CD4-positive, alpha-beta T cell treated with Interleukin-6 for 4 hours (primary cell): Measurements from ENCODE around the gene HSD17B7.
A peak's percentile ranks its signal among the peaks of the same experiment; 100 is the strongest.
"Not testable (repeated sequence)": the region's sequence is repeated elsewhere in the genome, so short reads cannot be mapped to it uniquely, and the experiment has no call there.

Experiments used
- DNase-seq: peaks from one replicate; pipeline ENCODE4 v3.0.0-alpha.2; 2020; ENCODE audit warnings: mixed read lengths

Gene HSD17B7, protein sequence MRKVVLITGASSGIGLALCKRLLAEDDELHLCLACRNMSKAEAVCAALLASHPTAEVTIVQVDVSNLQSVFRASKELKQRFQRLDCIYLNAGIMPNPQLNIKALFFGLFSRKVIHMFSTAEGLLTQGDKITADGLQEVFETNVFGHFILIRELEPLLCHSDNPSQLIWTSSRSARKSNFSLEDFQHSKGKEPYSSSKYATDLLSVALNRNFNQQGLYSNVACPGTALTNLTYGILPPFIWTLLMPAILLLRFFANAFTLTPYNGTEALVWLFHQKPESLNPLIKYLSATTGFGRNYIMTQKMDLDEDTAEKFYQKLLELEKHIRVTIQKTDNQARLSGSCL

DNA sequence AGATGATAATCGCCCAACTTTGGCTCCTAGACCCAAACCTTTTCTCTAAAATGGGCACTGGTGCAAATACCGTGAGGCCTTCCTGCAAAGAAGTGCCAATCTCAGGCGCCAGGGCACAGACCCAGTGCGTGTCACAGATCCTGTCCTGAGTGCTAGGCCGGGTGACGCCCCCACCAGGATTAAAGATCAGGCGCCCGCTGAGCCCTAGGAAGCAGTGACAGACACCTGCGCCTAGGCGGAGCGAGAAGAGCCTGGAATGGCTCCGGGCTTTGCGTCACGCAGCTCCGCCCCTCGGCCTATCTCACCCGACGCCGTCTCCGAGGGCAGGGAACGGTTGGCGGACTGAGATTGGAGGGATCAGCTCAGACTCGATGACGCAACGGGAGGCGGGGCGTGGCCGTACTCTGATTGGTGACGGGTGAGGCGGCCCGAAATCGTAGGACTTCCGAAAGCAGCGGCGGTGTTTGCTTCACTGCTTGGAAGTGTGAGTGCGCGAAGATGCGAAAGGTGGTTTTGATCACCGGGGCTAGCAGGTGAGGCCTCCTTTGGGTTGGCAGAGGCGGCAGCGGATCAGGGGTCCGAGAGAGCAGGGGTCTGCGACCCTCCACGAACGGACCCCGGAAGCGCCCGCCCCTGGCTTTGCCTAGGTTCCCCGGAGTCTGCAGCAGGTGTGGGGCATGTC lies at the start of gene HSD17B7:
TSS of gene HSD17B7 (plus strand) at position 400 of the 682 bp plus-strand sequence. CDS start at position 499, 99 bp downstream.
- DNase-seq, result peak; percentile 76

DNA sequence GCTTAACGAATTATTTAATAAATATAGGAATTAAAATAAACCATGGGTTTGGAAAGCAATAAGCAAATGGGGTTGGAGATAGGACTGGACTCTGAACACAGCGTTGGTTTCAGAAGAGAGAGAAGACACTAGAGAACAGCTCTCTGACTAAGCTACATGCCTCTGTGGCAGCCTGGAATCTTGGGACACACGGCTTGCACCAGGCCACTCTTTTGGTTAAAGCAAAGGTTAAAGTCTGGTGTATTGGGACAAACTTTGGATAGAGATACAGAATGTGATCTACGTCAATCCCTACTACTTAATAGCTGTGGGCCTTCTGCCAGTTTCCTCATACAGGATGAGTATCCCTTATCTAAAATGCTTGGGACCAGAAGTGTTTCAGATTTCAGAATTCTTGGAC lies 49.7 kb upstream of the HSD17B7 start:
- DNase-seq, result no peak

DNA sequence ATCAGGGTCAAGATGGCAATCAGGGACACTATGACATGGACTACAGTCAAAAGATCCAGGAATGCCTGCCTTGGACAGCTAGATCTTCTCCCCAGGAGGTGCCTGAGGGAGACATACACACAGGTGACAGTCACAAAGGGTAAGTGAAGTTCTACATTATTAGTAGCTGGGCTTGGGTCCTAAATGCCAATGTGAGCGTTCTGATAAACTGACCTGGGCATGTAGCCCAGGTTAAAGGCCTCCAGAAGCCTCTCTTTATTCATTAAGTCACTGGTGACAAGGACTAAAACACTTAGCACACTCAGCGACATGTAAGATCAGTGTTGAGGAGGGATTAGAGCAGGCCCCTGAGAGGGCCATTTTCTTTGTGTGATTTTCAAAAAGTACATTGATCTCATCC lies 48.9 kb upstream of the HSD17B7 start:
- DNase-seq, result no peak

DNA sequence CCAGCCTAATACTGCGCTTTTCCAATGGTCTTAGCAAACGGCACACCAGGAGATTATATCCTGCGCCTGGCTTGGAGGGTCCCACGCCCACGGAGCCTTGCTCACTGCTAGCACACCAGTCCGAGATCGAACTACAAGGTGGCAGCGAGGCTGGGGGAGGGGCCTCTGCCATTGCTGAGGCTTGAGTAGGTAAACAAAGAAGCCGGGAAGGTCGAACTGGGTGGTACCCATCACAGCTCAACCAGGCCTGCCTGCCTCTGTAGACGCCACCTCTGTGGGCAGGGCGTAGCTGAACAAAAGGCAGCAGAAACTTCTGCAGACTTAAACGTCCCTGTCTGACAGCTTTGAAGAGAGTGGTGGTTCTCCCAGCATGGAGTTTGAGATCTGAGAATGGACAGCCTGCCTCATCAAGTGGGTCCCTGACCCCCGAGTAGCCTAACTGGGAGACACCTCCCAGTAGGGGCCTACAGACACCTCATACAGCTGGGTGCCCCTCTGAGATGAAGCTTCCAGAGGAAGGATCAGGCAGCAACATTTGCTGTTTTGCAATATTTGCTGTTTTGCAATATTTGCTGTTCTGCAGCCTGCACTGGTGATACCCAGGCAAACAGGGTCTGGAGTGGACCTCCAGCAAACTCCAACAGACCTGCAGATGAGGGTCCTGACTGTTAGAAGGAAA lies 44.1 kb upstream of the HSD17B7 start:
- not testable (repeated sequence) for DNase-seq

DNA sequence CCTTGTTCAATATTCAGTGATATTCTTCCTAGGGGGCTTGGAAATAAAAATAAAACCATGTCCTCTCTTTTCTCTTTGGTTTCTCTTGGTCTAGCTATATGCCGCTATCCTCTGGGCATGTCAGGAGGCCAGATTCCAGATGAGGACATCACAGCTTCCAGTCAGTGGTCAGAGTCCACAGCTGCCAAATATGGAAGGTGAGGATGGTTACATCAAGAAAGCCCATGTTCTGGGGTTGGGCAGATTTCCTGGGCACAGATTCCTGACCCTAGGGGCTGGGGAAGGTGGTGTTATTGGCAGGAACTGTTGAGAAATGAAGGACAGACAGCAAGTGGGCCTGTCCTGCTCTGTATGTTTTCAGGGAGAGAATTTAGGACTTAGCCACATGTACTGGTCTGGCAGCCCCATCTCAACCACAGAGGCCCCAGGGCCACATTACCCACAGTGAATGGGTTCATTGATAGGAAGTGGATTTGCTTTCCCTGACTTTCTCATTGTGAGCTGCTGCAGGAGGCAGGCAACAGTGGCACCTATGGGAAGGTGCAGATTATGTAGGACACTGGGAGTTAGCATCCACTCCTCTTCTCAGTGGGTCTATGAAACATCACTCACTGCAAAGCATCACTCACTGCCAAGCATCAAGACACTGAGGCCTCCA lies 37.4 kb upstream of the HSD17B7 start:
- no peak for DNase-seq

DNA sequence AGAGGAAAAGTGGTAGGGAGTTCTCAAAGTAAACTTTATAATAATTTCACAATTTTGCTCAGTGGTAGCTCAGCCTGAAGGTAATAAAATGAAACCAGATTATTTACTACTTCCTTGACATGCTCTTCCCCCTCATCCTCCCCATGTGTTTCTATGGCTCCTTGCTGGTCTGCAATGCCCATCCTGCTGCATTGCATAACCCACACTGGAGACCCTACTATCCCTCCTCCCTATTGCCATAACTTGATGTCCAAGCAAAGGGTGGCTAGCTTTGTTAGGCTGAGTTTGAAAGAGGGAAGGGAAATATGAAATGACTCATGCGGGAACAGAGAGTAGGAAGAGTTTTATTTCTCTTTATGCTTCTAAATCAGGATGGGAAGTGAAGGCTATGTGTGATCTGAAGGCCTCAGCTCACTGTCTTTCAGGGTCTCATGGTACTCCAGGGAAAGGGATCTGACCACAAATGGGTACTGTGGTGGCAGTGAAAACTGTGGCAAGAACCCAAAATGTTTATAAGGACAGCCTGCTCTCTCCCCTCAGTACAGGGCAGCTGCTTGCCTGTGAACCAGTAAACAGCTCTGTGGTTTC lies 36.4 kb upstream of the HSD17B7 start:
- DNase-seq, result no peak

DNA sequence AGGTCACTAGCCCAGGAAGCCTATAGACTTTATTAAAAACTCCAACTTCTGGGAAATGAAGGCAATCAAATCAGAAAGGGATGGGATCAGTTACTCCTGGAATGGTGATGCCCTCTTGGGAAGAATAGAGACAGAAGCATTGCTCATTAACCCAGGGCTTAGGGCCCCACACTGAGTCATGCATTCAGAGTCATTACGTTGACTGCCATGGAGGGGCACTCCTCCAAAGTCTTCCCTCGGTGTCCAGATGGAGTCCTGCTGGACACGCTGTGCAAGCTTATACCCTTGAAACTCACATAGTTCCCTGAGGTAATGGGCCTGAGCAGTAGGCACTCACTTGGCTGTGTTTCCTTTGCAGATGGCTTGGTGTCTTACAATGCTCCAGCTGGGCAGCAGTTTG lies 35.2 kb upstream of the HSD17B7 start:
- DNase-seq, result no peak

DNA sequence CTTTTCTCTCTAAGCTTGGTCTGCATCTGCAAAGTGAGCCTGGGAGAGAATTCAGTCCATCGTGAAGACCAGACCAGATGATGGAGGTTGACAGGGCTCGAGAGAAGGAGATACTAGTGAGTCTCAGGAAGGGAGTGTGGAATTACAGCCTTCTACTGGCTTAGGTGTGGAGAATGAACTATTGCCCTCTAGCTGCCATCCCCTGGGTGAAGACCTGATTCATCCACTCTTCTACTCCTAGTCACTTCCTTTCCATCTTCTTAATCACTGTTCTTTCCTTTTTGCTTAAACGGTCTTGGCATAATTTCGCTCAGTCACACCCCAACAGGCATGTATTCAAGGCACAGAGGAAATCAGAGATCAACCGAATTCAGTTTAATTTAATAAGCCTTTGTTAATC lies 34.0 kb upstream of the HSD17B7 start:
- no peak for DNase-seq

DNA sequence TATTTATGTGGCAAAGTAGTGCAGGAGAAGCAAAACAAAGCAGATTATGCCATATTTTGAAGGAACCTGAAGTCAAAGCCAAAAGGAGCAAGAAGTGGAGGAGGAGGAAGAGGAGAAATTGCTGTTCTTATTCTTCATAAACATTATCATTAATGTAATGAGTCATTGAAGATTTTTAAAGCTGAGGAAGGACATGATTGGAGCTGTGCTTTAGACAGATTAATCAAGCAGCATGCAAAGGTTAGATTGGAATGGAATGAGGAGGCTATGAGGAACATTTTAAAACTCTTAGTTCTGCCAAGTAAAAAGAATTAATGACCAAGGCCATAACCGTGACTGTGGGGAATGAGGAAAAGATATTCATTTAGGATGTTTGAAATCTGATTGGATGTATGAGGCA lies 33.0 kb upstream of the HSD17B7 start:
- DNase-seq, result no peak

DNA sequence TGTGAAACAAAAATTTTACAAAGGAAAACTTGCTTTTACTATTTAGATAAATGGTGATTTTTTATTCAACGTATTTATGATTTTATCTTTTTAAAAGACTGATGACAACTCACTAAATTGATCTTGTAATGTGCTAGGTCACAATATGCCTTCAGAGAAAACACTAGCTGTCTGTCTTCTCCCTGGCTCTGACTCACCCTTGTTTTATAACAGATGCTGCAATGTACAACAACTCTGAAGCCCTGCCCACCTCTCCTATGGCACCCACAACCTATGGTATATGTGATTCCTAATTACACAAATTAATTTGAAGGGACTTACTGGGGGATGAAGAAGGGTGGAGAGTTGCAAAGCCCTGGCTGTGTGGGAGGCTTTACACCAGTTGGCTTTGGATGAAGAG lies 24.7 kb upstream of the HSD17B7 start:
- no peak for DNase-seq

DNA sequence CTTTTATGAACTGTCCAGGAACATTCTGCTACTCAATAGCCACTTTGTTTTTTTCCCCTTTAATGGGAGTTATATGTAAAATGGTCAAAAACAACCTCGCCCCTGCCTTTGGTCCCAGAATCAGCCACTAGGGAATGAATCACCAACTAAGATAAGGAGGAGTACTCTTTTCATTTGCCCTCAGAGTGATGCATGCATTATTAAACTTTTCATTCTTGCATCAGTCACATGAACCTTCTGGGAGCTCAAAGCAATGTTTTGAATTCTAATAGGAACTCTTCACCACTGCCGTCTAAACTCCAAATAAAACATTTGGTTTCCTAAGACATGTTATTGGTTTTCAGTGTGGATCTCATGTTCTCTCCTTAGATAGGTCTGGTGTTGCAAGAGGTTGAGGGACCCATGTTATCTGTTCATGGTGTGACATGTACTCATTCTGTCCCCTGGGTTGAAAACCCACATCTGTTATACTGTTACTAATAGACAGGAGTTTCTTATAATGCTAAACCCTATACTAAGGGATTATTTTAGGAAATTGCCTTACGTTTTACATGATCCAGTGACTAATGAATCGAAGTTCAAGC lies 17.8 kb upstream of the HSD17B7 start:
- no peak for DNase-seq

DNA sequence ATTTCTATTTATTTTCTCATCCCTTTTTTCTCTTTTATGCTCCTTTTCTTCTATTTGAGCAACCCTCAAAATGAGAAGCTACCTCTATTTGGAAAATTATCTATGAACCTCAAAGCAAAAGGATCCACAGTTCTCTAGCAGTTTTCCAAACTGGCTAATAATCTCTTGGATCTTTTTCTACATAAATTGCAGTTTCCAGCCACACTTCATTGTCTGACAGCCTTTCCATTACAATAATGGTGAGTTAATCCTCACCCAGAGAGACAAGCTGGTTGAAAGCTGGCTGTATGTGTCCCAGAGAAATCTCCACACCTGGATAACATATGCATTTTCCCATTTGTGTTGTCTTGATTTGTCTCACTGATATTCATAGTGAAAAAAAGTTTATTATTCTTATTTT lies 16.5 kb upstream of the HSD17B7 start:
- no peak for DNase-seq

DNA sequence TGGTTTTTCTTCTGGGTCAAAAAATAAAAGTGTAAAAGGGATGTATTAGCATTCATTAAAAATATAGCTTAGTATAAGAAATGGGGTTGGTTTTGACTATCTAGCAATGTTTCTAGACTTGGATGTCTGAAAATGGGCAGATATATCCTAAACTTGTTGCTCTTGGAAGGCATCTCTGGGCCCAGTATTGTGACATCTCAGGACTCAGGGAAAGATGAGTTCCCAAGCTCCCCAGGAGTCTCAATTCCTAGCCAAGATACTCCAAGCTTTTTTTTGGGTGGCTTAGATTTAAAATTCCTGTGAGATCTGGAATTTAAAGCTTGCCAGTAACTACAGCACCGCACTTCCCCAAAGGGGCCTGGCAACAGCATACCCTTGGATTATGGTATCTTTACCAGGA lies 11.5 kb upstream of the HSD17B7 start:
- DNase-seq, result no peak

DNA sequence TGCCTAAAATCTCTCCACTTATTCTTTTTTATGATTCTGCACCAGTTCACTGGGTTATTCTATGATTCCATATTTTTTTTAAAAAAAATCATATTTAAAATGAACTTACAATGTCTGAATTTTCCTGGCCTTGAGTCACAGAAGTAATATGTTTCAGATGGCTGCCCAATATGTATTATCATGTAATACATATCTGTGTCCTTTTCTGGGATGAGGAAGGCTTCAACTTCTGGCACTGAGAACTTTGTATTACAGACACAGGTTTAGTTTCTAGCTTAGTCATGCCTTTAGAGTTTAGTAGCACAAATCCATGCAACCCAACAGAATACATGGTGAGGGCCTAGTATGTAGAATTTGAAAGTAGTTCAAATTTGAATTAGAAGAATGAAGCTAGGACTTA lies 7.8 kb upstream of the HSD17B7 start:
- no peak for DNase-seq

DNA sequence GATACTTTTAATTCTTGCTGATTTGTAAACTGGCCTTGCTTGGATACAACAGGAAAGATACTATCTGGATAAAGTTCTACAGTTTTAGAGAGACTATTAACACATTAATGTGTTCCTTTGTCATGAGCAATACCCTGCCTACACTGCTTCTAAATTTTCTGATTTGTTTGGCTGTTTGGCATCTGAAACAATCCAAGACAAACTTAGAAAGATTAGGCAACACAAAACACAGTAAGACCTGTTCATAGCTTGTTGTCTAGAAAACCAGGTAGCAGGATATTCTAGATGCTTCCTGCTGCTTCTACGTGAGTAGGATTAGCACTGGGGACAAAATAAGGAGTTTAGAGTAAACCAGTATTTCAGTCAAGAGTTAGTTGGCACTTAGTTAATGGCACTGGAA lies 5.6 kb upstream of the HSD17B7 start:
- DNase-seq, result not testable (repeated sequence)

DNA sequence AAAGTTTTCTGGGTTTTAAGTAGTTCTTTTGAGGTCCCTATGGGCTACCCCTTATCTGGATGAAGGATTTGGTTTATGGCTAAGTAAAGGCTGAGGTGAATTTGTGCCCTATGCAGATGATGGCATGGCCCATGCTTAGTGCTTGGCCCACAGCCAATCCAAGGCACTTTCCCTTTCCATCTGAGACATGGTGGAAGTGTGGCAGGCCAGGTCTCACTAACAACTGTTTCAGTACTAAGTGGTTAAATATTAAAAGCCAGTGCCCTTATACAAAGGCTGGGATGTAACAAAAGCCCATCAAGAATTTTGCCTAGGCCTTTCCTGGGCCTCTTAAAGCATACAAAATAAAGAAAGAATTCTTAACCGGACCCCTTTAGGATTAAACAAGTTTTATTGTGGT lies 1.7 kb upstream of the HSD17B7 start:
- DNase-seq, result not testable (repeated sequence)

DNA sequence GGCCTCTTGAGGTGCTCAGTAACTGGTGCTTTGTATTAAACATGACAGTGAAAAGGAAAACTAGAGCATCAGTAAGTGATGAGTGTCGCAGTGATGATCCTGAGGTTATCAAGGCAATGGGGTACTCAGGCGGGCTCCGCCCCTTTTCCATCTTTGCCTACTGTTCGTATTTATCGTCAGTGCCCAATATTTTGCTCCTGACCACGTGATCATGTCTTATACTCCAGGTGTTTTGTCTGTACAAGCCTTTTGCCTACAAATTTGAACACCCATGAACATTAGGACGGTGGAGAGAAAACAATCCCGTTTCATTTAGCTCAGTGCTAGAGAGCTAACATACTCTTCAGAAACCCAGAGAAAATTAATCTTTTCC lies 469 bp downstream of the HSD17B7 start:
- DNase-seq, result not testable (repeated sequence)

DNA sequence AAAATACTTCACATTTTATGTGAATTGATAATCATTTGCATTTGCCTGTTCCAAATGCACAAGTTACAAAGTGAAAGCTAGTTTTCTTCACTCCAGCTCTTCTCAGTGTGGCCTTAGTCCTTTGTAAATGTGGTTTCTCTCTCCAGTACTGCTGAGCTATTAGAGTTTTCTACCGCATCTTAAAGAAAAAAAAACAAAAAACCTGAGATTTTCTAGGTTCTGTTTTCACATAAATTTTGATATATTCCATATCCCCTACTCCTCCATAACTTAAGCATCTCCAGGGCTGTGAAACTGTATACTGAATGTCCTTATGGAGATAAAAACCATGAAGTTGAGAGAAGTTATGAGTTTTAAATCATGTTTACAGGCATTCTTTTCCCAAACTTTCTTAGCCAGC lies 3.8 kb downstream of the HSD17B7 start:
- DNase-seq, result not testable (repeated sequence)

DNA sequence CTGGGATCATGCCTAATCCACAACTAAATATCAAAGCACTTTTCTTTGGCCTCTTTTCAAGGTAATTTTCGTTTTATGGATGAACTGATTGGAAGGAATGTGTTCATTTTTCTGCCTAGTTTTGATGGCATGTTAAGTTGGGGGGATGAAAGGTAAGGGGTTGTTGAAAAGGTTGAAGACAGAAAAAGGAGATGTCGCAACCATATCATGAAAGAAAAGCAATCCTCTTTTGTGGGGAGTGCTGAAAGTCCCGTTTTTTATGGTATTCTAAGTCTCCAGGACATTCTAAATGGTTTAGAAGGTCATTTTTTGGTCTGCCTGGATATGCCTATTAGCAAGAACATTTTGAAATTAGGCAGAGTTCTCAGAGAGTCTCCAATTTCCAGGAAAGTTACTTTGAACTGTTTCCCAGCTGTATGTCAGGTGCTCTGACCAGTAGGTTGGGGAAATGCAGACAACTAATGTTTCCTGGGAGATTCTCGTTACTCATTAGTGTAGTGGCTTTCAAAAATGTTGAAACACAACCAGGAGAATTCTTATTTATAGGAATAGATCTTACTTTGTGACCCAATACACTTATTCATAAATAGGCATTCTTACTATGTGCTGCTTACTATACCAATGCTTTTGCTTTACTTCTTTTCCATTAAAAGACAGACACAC lies 6.2 kb downstream of the HSD17B7 start:
- DNase-seq, result not testable (repeated sequence)

DNA sequence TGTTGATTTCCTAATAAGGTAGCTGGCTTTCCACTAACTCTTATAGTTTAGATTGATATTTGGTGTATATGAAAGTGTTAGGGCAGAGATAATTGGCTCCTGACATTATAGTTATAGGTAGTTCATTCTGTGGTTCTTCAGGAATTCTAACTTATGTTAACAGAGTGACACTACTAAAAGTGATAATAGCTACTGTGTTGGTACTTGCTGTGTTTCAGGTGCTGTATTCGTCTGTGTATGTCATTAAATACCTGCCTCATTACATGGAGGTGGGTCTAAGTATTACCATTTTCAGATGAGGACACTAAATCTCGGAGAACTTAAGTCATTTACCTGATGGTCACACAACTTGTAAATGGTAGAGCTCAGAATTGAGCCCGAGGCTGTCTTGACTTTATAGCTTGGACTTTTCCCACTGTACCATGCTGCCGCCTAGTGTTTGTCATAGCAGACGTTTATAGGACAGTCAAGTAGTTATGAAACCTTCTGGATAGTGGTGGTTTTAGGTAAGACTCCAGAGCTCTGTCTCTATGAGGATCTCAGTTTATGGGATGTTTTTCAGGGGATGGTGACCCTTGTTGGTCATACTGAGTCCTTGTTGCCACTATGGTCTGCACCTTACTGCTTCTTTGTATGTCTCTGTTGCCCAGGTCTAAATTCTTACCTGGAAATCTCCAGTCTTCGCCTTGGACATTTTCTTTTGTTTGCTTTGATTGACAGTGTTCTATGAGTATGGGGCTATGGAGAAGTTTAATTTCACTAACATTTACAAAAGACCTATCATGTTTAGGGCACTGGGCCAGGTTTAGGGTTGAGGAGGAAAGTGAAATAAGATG lies 9.7 kb downstream of the HSD17B7 start:
- not testable (repeated sequence) for DNase-seq

DNA sequence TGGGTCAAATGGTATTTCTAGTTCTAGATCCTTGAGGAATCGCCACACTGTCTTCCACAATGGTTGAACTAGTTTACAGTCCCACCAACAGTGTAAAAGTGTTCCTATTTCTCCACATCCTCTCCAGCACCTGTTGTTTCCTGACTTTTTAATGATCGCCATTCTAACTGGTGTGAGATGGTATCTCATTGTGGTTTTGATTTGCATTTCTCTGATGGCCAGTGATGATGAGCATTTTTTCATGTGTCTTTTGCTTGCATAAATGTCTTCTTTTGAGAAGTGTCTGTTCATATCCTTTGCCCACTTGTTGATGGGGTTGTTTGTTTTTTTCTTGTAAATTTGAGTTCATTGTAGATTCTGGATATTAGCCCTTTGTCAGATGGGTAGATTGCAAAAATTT lies 17.0 kb downstream of the HSD17B7 start:
- not testable (repeated sequence) for DNase-seq
